Measurements from ENCODE around the gene IRF2BP2. TPM values are rescaled to one million over a fixed set of nuclear protein-coding genes. Genes with fewer than 3 reads are reported as not detected.

The IRF2BP2 gene
- total and polyA plus RNA-seq, 2 of the 13 experiments (the other 11 are each of a cell fraction or from before 2014, with no cell fraction given) = 140 to 147 TPM

DNA sequence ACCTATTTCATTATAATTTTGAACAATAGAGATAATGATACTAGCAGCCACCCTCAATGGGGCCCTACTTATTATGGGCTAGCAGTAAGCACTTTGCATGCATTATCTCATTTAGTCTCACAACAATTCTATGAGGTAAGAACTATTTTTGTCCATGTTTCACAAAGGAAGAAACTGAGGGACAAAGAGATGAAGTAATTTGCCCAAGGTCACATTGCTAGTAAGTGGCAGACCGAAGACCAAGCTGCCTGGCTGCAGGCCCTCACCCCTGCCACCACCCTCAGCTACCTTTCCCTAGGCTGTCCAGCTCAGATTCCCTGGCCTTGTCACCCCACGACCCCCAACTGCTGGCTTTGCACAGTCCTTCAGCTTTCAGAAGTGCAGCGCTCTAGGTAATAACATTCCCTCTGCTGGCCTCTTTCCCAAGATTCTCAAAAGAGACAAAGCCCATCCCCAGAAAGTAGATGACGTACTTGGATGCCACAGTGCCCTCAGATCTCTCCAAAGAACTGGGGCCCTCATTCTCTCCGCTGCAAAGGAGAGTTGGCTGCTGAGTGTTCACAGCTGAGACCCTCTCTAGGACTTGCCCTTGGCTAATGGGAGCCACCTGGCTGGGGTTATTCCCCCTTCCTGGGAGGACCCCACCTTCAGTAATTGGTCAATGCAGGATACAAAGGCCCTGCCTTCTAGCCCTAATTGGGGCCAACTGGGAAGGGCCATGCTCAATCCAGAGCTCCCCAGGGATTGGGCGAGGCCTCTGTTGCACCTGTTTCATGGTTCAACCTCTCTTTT, 39.5 kb downstream of the IRF2BP2 start:
- H3K27ac ChIP-seq (ENCODE audit: extremely low read length, insufficient read depth, low read length) = no peak overlapping the region
- CTCF ChIA-PET (ENCODE audit: low intra/inter-chr PET ratio, low total read pairs) = no interaction called here
- H2AFZ ChIP-seq (ENCODE audit: low read length) = no peak overlapping the region
- no peak overlapping the region for H3K4me3 ChIP-seq (replicated peaks in 1 of 3; ENCODE audit: insufficient read depth in 1 of 3, low read depth in 2 of 3, low read length in 3 of 3)
- POLR2A ChIA-PET = no interaction called here
- ATAC-seq = no peak
- WGBS (ENCODE audit: low lambda C conversion rate) = 47% methylated on average over 5 of the region's 6 CpGs
- no peaks in the 10 kb centered on the region for H3K9me3 ChIP-seq (ENCODE audit: low read length)
- H3K4me1 ChIP-seq (ENCODE audit: insufficient read depth, low read length) = peaks cover 30% of the 10 kb centered on the region
- no peaks in the 10 kb centered on the region for H3K79me2 ChIP-seq (ENCODE audit: insufficient read depth, low read length)
- H3K27me3 ChIP-seq (ENCODE audit: control insufficient read depth in 1 of 2, insufficient read depth in 2 of 2, low read length in 2 of 2) = peaks cover 0 to 4% of the 10 kb centered on the region in 2 experiments; a peak in 1 of 5 replicates
- H3K9ac ChIP-seq (ENCODE audit: insufficient read depth, low read depth, low read length) = no peak overlapping the region
- BruUV-seq (replicated peaks) = no TSS peak
- intact Hi-C loops (cut with micrococcal nuclease; ENCODE audit: unreplicated experiment) = no loop called here
- H4K20me1 ChIP-seq (ENCODE audit: insufficient read depth, low read length) = no peaks in the 10 kb centered on the region
- DNase-seq (ENCODE audit: low spot score) = no peak
- in situ Hi-C loops (cut with HindIII; ENCODE audit: extremely low pct_ligation_motif_present, low pct_unique_long_range_greater_than_20kb) = no loop called here
- H3K4me2 ChIP-seq (ENCODE audit: low read depth, low read length) = no peak overlapping the region
- TF ChIP-seq, protein P1, sequence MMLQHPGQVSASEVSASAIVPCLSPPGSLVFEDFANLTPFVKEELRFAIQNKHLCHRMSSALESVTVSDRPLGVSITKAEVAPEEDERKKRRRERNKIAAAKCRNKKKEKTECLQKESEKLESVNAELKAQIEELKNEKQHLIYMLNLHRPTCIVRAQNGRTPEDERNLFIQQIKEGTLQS (CRISPR knock-in tag; IDR thresholded peaks at IDR 0.05) = no peak
- TF ChIP-seq, protein P2, sequence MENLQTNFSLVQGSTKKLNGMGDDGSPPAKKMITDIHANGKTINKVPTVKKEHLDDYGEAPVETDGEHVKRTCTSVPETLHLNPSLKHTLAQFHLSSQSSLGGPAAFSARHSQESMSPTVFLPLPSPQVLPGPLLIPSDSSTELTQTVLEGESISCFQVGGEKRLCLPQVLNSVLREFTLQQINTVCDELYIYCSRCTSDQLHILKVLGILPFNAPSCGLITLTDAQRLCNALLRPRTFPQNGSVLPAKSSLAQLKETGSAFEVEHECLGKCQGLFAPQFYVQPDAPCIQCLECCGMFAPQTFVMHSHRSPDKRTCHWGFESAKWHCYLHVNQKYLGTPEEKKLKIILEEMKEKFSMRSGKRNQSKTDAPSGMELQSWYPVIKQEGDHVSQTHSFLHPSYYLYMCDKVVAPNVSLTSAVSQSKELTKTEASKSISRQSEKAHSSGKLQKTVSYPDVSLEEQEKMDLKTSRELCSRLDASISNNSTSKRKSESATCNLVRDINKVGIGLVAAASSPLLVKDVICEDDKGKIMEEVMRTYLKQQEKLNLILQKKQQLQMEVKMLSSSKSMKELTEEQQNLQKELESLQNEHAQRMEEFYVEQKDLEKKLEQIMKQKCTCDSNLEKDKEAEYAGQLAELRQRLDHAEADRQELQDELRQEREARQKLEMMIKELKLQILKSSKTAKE (CRISPR knock-in tag; IDR thresholded peaks at IDR 0.05; ENCODE audit: borderline replicate concordance) = no peak
- no peak for TF ChIP-seq TSC22D2 (CRISPR knock-in tag; IDR thresholded peaks at IDR 0.05; ENCODE audit: borderline replicate concordance)
- TF ChIP-seq ZNF619 (CRISPR knock-in tag; IDR thresholded peaks at IDR 0.05) = no peak
- no peak for TF ChIP-seq XBP1 (CRISPR knock-in tag; IDR thresholded peaks at IDR 0.05)
- no peak for TF ChIP-seq MATR3 (CRISPR knock-in tag; IDR thresholded peaks at IDR 0.05)
- TF ChIP-seq, protein P3, sequence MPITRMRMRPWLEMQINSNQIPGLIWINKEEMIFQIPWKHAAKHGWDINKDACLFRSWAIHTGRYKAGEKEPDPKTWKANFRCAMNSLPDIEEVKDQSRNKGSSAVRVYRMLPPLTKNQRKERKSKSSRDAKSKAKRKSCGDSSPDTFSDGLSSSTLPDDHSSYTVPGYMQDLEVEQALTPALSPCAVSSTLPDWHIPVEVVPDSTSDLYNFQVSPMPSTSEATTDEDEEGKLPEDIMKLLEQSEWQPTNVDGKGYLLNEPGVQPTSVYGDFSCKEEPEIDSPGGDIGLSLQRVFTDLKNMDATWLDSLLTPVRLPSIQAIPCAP (CRISPR knock-in tag; IDR thresholded peaks at IDR 0.05; ENCODE audit: low read depth) = no peak
- TF ChIP-seq FIP1L1 (IDR thresholded peaks at IDR 0.05; ENCODE audit: borderline replicate concordance, insufficient read depth, low read depth, low read length) = no peak
- TF ChIP-seq SIX4 (CRISPR knock-in tag; IDR thresholded peaks at IDR 0.05) = no peak
- TF ChIP-seq GZF1 (CRISPR knock-in tag; IDR thresholded peaks at IDR 0.05) = no peak
- TF ChIP-seq, protein P4, sequence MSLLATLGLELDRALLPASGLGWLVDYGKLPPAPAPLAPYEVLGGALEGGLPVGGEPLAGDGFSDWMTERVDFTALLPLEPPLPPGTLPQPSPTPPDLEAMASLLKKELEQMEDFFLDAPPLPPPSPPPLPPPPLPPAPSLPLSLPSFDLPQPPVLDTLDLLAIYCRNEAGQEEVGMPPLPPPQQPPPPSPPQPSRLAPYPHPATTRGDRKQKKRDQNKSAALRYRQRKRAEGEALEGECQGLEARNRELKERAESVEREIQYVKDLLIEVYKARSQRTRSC (CRISPR knock-in tag; IDR thresholded peaks at IDR 0.05; ENCODE audit: low read depth) = no peak
- TF ChIP-seq ESRRA (CRISPR knock-in tag; IDR thresholded peaks at IDR 0.05; ENCODE audit: low read depth) = no peak
- no peak for TF ChIP-seq ZNF569 (CRISPR knock-in tag; IDR thresholded peaks at IDR 0.05; ENCODE audit: borderline replicate concordance)
- no peak for FAIRE-seq
- H3K36me3 ChIP-seq (replicated peaks in 1 of 2; ENCODE audit: control insufficient read depth in 1 of 2, insufficient read depth in 2 of 2, low read length in 2 of 2) = no peaks in the 10 kb centered on the region

Measured in HepG2 (cell line).